LHCN-M2 (cell line): Measurements from ENCODE around the gene TRPM1. TPM values are rescaled to one million over a fixed set of nuclear protein-coding genes. Genes with fewer than 3 reads are reported as not detected.

Experiments used
- DNase-seq: peaks from one replicate; pipeline ENCODE4 v3.0.0-alpha.2; 2012; ENCODE audit warnings: low read depth
- total RNA-seq: library from RNA; depleted of rRNA; stranded (reverse); fragments of >200 nt; gene quantifications from 2 replicates; pipeline ENCODE4 v1.2.3, GENCODE V29; 2014

TRPM1 gene
- total RNA-seq, 1 experiment from 2014 or later: not detected

GRCh38 chr15:31049682-31050615, 51.6 kb downstream of the TRPM1 start:
- DNase-seq: no peak

GRCh38 chr15:31049111-31049510, 52.4 kb downstream of the TRPM1 start:
- DNase-seq: no peak

GRCh38 chr15:31047437-31047836, 54.1 kb downstream of the TRPM1 start:
- DNase-seq: no peak

DNA sequence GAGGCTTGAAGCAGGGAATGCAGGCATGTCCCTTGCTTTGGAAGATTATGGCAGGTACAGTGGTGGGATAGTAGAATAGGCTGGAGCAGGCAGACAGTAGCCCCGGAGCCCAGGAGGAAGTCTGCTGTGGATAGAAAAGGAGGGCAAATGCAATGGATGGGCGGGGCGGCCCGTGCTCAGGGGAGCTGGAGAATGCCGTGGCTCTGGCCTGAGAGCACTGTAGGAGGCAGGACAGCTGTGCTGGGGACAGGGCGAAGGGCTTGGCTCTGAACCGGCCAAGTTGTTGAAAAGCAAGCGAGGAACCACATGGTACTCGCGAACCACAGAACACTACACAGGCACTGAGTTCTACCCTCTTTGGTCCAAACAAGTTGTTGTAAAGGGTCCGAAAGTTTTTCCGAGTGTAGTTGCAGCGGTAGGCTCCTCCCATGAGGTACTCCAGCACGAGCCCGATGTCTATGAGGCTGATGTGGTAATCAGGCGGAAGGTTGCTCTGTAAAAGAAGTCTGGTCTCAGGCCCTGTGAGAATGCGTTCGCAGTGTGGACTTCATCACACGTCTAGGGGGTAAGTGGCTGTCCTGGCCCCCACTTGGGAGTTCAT, 54.7 kb downstream of the TRPM1 start:
- DNase-seq: no peak

GRCh38 chr15:31045606-31046005, 55.9 kb downstream of the TRPM1 start:
- DNase-seq: no peak

GRCh38 chr15:31042751-31043150, 58.8 kb downstream of the TRPM1 start:
- no peak for DNase-seq

GRCh38 chr15:31041610-31042009, 59.9 kb downstream of the TRPM1 start:
- no peak for DNase-seq

GRCh38 chr15:31040611-31041010, 60.9 kb downstream of the TRPM1 start:
- DNase-seq: no peak

GRCh38 chr15:31039961-31040360, 61.6 kb downstream of the TRPM1 start:
- no peak for DNase-seq

DNA sequence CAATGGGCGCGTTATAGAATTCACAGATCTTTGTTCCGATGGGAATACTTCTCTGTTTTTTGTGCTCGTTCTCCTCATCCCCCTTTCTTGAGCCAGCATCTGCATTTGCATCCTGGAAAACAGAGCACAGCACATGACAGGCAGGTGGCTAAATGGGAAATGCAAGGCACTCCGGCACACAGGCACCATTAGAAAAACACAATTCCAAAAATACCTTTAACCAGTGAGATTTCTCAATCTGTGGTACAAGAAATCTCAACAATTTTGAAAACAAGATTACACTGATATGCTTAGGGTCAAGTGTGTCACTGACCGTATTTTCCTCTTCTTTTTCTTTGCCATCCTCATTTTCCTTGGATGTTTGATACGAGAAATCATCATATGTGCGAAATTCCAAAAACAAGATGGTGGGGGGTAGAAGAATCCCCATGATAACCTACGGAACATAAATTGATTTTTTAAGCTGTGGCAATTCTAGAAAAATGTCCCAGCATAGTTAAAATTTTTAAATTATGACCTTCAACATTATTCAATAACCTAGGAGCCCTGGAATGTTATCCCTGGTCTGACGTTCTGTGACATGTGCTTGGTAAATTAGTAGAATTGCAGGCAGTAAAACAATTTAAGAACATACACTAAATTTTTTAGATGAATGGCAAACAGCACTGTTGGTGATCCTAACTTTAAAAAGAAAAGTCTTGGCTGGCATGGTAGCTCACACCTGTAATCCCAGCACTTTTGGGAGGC, 63.6 kb downstream of the TRPM1 start:
- no peak for DNase-seq

- no peak for DNase-seq
Observed at GRCh38 chr15:31036783-31037182, 64.7 kb downstream of the TRPM1 start.

DNA sequence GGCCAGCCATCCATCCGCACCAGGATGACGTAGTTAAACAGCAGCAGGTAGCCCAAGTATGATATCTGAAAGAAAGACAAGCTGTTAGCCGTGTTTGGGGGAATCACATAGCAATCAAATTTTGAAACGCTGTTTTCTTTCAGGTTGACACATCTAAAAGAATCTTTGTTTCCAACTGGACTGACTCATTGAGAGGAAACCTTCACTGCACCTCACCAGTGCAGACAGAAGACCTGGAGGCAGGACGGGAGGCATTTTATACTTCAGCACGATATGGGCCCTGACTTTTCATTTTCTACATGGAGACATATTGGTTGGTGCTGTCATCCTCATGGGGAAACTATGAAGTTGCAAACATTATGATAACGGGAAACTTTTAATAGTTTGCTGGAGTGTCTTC, 65.9 kb downstream of the TRPM1 start:
- DNase-seq: no peak

DNA sequence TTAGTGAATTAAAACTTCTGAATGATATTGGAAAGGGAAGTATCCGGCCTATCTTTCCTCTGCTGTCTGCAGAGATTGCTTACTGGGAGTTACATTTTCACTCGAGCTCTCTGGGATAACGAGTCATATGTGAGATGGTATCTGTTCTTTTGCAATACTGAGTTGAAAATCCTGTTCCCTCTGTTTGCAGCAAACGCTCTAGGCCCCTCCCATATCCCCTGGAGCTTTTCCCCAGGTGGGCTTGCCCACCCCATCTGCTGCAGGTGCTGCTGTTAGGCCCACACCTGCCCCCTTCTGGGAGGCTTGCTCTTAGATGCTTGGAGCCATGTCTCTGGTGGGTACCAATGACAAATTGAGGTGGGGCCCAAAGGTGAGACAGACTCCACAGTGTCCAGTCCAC, 67.4 kb downstream of the TRPM1 start:
- DNase-seq: no peak

DNA sequence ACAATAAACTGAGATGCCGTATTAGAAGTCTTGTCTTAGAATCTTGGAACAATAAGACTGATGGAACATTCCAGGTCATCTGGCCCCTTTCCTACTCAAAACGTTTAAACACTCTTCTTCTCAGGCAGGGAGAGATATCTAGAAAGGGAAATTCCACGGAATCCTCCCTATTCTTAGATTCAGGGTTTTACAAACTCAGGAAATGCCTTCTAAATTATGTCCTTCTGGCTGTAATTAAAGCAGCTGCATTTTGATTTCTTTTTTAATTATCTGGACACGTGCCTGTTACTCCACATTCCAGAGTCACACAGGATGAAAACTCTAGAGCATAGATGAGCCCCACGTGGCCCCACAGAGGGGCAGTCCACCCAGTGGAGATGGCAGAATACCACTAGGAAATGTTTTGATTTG, 68.6 kb downstream of the TRPM1 start:
- DNase-seq: no peak

DNA sequence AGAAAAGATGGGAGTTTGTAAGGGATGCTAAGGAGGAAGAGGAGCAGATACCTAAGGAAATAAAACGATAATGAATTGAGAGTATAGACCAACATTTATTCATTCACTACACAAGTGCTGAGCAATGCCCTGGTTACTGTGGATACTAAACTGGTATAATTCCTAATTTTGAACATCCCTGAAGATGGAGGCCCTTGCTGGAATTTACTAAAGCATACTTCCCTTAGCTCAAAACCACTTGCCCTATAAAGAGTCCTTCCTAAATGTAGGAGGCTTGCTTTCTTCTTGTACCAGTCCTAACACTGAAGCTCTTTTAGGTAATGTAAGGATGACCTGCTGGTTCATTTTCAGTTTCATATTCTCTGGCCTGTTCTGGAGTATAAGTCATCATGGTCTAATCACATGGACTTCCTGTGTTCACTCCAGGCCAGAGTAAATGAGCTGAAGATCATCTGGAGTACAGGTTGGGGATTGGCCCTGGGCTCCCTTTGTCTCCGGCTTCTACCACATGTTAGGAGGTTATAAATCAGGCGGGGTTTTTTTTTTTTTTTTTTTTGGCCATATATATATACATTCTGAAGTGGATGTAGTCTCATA, 70.0 kb downstream of the TRPM1 start:
- DNase-seq: no peak

DNA sequence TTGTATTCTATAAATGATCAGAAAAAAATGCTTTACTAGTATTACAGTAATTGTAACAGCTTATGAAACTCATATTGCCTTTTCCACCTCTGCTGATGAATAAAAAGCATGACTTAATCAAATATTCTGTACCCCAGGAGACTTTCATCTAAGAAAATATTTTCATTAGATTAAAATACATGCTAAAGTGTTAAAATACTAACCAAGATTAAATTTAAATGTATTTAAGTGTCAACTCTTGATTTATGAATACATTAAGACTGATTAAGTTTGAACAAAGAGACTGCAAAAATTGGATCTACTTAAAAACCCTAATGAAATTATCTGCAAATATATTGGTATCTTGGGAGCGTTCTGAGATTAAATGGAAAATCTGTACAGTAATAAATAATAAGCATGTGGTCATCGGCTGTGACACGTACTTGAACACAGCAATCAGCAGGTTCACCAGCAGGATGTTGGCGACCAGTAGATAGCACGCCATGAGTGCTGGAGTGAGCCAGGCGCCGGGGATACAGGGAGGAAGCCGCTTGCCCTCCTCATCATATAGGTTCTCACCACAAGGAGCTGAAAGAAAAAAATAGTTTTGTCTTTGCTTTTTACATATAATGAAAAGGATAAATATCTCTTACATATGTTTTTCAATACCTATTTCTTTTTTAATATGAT, 73.5 kb downstream of the TRPM1 start:
- no peak for DNase-seq

GRCh38 chr15:31025996-31026395, 75.5 kb downstream of the TRPM1 start:
- DNase-seq: no peak

- no peak for DNase-seq
Observed at GRCh38 chr15:31024979-31025378, 76.5 kb downstream of the TRPM1 start.

- peak; percentile 73 for DNase-seq
Observed at GRCh38 chr15:31024330-31024729, 77.2 kb downstream of the TRPM1 start.

GRCh38 chr15:31023841-31024240, 77.7 kb downstream of the TRPM1 start:
- DNase-seq: no peak

GRCh38 chr15:31021067-31021665, 80.4 kb downstream of the TRPM1 start:
- no peak for DNase-seq
